Right renal cortex interstitium (tissue), 3 donors: ENCODE data around the gene COX4I1. TPM values are rescaled to one million over a fixed set of nuclear protein-coding genes. Genes with fewer than 3 reads are reported as not detected.
A peak's percentile ranks its signal among the peaks of the same experiment; 100 is the strongest.

Source experiments
- DNase-seq, 3 donors: peaks; one replicate each; pipeline ENCODE4 v3.0.0-alpha.2; 2013; ENCODE audit warnings: low read depth in 3 of 3, low spot score in 2 of 3
- polyA plus RNA-seq, 3 donors: library from polyadenylated mRNA; unstranded; fragments of 120-200 nt; gene quantifications; one replicate each; pipeline ENCODE4 v1.2.1, GENCODE V29; 2013; ENCODE audit not compliant: insufficient read length in 3 of 3

COX4I1 gene
- 100 to 1,000 TPM; 364 to 398 (median 365) TPM for polyA plus RNA-seq

DNA sequence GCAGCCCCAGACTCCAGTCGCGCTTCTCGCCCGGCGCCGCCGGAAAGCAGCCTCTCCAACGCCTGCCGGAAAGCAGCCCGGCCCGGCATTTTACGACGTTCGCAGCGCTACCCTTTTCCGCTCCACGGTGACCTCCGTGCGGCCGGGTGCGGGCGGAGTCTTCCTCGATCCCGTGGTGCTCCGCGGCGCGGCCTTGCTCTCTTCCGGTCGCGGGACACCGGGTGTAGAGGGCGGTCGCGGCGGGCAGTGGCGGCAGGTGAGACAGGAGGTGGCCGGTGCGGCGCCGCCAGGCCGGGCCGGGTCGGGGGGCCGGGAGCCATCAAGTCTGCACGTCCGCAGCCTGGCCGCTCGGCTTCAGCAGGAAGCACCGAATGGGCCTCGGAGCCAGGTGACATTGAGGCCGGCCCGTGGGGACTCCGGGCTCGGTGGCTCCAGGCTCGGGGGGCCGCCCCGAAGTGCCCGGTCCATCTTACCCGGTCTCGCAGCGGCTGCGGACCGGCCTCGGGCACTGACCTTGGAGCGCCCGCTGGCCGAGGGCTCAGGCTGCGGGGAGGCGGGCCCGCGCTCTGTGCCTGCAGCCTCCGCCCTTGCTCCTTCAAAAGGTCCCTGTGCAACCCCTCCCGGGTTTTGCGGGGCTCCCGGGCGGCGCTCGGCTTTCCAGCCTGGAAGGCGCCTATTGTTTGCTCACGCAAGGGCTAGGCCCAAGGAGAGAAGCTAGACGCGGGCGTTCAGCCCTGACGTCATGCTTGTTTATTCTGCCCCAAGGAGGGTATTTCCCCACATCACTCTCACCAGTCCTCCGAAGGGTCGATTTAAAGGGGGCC is at the start of gene COX4I1, which contains the start of gene EMC8:
TSS of gene COX4I1 (plus strand) at position 199 of the 824 bp plus-strand sequence. CDS start 1,511 bp downstream, outside the sequence.
TSS of gene EMC8 (minus strand) at position 48 of the 824 bp plus-strand sequence. CDS start 249 bp downstream, outside the sequence.
- peak; percentile 68 to 89 (median 79) for DNase-seq

DNA sequence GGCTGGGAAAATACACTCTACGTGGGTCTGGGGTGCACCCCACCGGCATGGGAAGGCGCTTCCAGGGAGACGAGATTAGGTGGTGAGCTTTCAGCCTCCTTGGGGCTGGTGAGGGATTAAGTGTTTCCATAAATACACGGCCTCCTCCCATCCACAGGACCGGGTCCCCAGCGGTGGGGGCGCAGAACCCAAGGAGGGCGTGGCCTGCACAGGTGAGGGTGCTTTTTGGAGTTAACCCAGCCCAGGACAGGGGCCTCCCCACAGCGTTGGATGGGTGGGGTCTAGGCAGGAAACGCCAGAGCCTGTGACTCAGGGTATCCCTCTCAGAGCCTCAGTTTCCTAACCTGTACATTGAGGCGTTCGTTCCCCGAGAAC is 49.7 kb upstream of the COX4I1 start:
- no peak for DNase-seq

- DNase-seq: peak in 1 of 3 donors; percentile 45
These were observed 49.2 kb upstream of the COX4I1 start for GRCh38 chr16:85750146-85750826.

GRCh38 chr16:85750827-85751697 is 48.4 kb upstream of the COX4I1 start, which contains the start of gene C16orf74:
TSS of gene C16orf74 (minus strand) at chr16:85751096. CDS start at chr16:85735217, 15,879 bp downstream.
- no peak for DNase-seq

DNA sequence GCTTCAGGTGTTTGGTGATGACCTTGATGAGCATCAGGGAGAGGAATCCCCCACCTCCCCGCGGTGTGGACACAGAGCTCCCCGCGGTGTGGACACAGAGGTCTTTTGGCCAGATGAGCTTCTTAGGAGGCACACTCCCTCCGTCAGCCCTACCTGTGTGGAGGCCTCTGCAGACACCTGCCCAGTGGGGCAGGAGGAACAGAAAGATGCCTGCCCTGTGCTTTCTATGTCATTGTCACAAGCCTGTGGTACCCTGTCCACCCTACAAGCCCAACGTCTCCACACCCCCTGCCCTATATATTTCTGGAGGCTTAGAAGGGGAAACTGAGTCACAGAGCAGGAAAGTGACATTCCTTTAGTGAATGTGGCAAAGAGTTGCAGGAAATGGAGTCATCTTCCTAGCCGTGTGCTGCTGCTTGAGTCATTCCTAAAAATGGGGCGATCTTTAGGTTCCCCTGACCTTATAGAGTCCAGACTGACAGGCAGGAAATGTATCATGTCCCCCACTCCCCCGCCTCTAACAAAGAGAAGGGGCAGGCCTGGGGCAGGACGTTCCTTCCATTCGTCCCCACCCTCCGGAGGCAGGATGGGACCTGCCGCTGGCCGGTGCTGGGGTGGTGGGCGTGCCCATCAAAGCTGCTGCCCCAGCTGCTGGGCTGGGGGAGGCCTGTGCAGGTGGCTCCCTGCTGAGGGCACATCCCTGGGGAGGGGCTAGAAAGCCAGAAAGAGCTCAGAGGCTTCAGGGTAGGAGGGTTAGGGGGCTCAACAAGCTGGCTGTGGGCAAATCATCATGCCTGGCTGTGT is 47.6 kb upstream of the COX4I1 start:
- DNase-seq: no peak

- peak in 1 of 3 donors; percentile 45 for DNase-seq
These were observed 46.7 kb upstream of the COX4I1 start for GRCh38 chr16:85752511-85753420.

DNA sequence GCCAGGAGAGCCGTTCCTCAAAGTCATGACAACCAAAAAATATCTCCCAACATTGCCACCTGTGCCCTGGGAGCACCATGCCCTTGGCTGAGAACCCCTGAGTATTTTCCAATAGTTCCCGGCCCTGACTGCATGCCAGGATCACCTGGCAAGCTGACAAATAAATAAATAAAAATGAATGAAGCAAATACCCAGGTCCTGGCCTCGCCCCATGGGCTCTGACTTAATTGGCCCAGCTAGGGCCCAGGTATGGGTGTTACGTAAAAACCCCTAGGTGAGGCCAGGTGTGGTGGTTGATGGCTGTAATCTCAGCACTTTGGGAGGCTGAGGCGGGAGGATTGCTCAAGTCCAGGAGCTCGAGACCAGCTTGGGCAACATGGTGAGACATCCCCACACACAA is 45.9 kb upstream of the COX4I1 start:
- DNase-seq: no peak

DNA sequence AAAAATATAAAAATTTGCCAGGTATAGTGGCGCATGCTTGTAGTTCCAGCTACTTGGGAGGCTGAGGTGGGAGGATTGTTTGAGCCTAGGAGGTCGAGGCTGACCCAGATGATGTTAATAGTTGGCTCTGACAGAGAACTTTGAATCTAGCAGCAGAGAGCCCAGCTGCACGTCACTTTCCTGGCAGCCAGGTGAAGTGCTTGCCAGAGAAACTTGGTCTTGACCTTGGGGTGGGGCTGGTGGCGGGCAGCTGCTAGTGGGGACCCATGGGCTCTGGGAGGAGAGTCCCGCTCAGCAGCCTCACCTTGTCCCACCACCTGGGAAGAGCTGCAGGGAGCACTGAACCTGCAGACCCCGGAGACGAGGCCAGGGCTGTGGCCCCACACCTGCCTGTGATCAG is 45.5 kb upstream of the COX4I1 start:
- DNase-seq: no peak

DNA sequence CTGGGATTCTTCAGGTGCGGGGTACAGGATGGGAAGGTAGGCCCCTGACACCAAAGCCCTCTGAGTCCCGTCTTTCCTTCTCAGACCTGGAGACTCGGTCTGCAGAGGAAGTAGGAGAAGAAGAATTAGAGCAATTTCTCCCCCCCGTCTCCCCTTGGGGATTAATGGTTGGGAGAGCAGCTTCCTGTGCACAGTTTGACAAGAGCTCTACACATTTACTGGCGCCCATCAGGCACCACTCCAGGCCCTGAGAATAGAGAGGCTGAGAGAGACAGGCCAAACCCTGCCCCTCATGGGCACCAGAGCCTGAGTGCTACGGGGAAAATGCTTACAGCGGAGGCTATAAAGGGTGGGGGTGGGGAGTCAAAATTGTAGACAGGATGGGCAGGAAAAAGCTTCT is 45.1 kb upstream of the COX4I1 start:
- DNase-seq: no peak

- no peak for DNase-seq
These were observed 43.3 kb upstream of the COX4I1 start for GRCh38 chr16:85755929-85756768.

DNA sequence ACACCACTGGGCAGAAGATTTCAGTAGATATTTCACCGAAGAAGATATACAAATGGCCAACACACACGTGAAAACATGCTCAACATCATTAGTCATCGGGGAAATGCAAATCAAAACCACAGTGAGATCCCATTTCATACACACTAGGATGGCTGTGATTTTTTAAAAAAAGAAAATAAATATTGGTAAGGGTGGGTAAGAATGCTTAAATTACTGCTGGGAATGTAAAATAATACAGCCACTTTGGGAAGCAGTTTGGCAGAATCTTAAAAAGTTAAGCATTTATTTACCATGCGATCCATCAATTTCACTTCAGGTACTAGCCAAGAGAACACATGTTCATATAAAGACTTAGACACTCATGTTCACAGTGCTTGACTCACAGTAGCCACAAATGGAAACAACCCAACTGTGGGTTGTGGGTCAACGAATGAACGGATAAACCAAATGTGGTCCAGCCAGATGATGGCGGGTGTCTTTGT is 42.1 kb upstream of the COX4I1 start:
- no peak for DNase-seq

- DNase-seq: no peak
These were observed 40.4 kb upstream of the COX4I1 start for GRCh38 chr16:85759136-85759535.

DNA sequence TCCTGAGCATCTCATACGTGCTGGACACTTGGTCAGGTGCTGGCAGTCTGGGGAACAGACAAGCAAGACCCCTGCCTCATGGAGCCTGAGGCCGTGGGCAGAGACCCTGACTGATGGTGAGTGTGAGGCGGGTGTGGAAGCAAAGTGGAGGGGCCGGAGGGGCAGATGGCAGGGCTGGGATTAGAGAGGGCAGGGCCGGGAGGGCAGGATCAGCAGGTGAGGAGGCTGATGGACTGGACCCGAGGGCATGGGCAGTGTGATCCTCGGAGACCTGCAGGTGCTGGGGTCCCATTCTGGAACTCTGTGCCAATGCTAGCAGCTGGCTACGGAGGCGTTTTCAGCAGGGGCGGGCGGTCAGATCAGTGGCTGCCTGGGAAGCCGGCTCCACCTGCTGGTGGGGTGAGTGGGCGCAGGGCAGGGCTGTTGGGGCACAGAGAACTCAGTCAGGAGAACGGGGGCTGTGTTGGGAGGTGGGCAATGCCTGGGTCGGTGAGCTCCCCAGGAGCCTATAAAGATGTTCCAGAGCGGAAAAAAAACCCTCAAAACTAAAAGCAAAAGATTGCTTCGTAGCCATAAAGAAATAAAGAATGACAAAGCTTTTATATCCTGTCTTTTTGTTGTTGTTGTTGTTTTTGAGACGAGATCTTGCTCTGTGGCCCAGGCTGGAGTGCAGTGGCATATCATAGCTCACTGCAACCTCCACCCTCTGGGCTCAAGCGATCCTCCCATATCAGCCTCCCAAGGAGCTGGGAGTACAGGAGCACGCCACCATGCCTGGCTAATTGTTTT is 39.7 kb upstream of the COX4I1 start:
- DNase-seq: no peak

DNA sequence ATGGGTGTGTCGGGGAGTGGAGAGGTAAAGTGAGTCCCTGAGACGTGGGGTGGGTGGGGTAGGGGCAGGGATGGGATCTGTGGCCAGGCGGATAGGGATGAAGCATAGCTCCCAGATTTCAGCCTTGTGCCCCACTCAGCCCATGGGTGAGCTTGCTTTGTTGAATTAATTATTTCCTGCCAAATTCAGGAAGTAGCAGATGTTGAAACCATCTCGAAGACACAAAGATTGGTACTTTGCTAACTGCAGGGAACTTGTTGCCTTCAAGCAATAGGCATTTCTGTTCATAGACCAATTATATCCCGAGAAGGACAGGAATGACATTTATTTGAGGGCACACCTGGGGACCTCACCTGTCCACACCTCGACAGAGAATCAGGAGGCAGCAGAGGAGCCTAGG is 37.6 kb upstream of the COX4I1 start:
- no peak for DNase-seq

DNA sequence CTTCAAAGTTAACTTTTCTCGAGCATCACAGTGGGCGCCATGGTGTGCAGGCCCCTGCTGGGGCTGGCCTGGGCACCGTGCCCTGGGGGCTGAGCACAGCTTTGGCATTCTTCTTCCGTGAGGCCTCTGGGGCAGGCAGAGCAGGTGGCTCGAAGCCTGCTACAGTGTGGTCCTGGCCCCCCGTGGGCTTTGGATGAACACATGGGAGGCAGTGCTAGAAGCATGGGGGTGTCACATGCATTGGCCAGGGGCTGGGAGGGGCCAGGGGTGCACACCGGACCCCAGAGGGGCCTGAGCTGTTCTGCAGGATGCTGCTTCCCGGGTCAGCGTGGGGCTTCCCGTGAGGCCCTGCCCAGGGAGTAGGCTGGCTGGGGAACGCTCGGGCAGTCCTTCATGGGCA is 36.5 kb upstream of the COX4I1 start:
- DNase-seq: no peak

DNA sequence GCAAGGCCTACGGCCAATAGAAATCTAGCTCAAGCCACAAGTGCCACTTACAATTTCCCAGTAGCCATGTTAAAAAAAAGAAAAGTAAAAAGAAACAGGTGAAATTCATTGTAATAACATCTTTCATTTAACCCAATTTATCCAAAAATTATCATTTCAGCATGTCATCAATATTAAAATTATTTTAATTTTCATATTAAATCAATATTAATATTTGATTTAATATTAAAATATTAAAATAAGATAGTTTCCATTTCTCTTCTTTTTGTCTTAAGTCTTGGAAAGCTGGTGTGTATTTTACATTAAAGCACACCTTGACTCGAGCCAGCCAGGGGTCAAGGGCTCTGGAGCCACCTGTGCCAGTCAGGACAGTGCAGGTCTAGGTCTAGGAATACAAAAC is 35.9 kb upstream of the COX4I1 start:
- DNase-seq: no peak

DNA sequence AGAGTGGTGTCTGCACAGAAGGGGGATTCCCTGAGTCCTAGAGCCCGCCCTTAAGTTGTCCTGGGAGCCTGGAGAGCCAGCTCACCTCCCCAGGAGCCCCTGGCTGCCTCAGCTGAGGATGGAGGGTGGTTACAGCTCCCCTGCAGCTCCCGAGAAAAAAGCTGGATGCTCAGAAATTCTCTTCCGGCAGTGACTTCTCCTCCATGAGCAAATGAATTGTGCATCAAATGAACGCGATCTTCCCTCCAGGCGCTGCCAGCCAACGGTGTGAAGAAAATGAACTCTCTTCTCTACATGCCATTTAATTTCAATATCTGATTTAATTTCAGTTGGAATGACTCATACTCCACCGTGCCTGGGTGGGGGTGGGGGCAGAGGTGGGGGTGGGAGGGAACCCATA is 34.3 kb upstream of the COX4I1 start:
- DNase-seq: no peak
